K562 (cell line): ENCODE data around the gene CXCL14. TPM values are rescaled to one million over a fixed set of nuclear protein-coding genes. Genes with fewer than 3 reads are reported as not detected.

Source experiments
- BMI1 ChIP-seq: fragments of 150-350 bp; IDR thresholded peaks from 2 replicates; pipeline ENCODE4 v1.6.1; 2014; ENCODE audit warnings: low read length
- TAF1 ChIP-seq: IDR thresholded peaks from 2 replicates; pipeline ENCODE4 v1.6.1; 2011; ENCODE audit warnings: mild to moderate bottlenecking, low read length, moderate library complexity; ENCODE audit not compliant: insufficient read depth, control insufficient read depth, severe bottlenecking; ENCODE audit errors: extremely low read depth
- ZNF197 ChIP-seq: fragments of 200-800 bp; sonication (Bioruptor generic); IDR thresholded peaks from 2 replicates; pipeline ENCODE4 v1.6.1; 2016; ENCODE audit warnings: low read depth, missing genetic modification characterization, missing compliant biosample characterization
- polyA plus RNA-seq, 8 experiments: library from polyadenylated mRNA; depleted of rRNA in 4 of 8; stranded (reverse) in 5 of 8; unstranded in 3 of 8; fragments of >200 nt; fragmentation: Nextera tagmentation in 2 of 8; fragmentation: Illumina TruSeq in 1 of 8; extraction: Ambion mirVana in 2 of 8; extraction: Trizol in 1 of 8; gene quantifications; 2 replicates each; pipeline versions ENCODE4 v1.2.1 to v1.2.3, GENCODE V29; 2011 to 2014; ENCODE audit warnings: inconsistent platforms in 1 of 8, missing spikeins in 1 of 8
- total RNA-seq, 7 experiments: library from RNA; depleted of rRNA in 6 of 7; stranded (reverse); fragments of >200 nt in 6 of 7; fragmentation: Illumina TruSeq in 2 of 7; extraction: Trizol in 2 of 7; gene quantifications; 2 replicates each; pipeline versions ENCODE4 v1.2.1 to v1.2.3, GENCODE V29; 2011 to 2021; ENCODE audit warnings: low replicate concordance in 1 of 7
- TF ChIP-seq, protein P1 (sequence below): fragments of 200-600 bp; sonication (generic); IDR thresholded peaks from one replicate; pipeline ENCODE4 v1.6.1; 2012; ENCODE audit warnings: mild to moderate bottlenecking, low read depth, low read length, inconsistent platforms

CXCL14 gene
- total and polyA plus RNA-seq, 9 of the 15 experiments (the other 6 are each of a cell fraction or from before 2014, with no cell fraction given) = not detected

DNA sequence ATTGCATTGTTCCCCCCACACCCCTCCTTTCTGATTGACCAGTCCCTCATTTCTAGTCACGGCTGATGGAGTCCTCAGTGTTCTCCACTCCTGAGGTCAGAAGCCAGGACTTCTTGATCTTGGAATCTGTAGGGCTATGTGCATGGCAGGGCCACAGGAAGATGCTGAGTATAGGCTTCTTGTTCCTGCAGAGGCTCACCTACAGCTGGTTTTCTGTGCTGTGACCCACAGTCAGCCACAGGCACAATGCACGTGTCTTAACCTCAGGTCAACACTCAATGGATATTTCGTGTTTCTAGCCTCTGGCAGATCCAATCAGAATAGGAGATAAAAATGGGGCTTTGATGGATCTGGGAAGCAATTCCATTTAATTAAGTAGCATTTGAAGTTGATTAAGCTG lies 14.3 kb upstream of the CXCL14 start (continued):
- TF ChIP-seq TAF1 (no peak), ZNF197 (CRISPR knock-in tag) (no peak), BMI1 (no peak)
- TF ChIP-seq, protein P1, sequence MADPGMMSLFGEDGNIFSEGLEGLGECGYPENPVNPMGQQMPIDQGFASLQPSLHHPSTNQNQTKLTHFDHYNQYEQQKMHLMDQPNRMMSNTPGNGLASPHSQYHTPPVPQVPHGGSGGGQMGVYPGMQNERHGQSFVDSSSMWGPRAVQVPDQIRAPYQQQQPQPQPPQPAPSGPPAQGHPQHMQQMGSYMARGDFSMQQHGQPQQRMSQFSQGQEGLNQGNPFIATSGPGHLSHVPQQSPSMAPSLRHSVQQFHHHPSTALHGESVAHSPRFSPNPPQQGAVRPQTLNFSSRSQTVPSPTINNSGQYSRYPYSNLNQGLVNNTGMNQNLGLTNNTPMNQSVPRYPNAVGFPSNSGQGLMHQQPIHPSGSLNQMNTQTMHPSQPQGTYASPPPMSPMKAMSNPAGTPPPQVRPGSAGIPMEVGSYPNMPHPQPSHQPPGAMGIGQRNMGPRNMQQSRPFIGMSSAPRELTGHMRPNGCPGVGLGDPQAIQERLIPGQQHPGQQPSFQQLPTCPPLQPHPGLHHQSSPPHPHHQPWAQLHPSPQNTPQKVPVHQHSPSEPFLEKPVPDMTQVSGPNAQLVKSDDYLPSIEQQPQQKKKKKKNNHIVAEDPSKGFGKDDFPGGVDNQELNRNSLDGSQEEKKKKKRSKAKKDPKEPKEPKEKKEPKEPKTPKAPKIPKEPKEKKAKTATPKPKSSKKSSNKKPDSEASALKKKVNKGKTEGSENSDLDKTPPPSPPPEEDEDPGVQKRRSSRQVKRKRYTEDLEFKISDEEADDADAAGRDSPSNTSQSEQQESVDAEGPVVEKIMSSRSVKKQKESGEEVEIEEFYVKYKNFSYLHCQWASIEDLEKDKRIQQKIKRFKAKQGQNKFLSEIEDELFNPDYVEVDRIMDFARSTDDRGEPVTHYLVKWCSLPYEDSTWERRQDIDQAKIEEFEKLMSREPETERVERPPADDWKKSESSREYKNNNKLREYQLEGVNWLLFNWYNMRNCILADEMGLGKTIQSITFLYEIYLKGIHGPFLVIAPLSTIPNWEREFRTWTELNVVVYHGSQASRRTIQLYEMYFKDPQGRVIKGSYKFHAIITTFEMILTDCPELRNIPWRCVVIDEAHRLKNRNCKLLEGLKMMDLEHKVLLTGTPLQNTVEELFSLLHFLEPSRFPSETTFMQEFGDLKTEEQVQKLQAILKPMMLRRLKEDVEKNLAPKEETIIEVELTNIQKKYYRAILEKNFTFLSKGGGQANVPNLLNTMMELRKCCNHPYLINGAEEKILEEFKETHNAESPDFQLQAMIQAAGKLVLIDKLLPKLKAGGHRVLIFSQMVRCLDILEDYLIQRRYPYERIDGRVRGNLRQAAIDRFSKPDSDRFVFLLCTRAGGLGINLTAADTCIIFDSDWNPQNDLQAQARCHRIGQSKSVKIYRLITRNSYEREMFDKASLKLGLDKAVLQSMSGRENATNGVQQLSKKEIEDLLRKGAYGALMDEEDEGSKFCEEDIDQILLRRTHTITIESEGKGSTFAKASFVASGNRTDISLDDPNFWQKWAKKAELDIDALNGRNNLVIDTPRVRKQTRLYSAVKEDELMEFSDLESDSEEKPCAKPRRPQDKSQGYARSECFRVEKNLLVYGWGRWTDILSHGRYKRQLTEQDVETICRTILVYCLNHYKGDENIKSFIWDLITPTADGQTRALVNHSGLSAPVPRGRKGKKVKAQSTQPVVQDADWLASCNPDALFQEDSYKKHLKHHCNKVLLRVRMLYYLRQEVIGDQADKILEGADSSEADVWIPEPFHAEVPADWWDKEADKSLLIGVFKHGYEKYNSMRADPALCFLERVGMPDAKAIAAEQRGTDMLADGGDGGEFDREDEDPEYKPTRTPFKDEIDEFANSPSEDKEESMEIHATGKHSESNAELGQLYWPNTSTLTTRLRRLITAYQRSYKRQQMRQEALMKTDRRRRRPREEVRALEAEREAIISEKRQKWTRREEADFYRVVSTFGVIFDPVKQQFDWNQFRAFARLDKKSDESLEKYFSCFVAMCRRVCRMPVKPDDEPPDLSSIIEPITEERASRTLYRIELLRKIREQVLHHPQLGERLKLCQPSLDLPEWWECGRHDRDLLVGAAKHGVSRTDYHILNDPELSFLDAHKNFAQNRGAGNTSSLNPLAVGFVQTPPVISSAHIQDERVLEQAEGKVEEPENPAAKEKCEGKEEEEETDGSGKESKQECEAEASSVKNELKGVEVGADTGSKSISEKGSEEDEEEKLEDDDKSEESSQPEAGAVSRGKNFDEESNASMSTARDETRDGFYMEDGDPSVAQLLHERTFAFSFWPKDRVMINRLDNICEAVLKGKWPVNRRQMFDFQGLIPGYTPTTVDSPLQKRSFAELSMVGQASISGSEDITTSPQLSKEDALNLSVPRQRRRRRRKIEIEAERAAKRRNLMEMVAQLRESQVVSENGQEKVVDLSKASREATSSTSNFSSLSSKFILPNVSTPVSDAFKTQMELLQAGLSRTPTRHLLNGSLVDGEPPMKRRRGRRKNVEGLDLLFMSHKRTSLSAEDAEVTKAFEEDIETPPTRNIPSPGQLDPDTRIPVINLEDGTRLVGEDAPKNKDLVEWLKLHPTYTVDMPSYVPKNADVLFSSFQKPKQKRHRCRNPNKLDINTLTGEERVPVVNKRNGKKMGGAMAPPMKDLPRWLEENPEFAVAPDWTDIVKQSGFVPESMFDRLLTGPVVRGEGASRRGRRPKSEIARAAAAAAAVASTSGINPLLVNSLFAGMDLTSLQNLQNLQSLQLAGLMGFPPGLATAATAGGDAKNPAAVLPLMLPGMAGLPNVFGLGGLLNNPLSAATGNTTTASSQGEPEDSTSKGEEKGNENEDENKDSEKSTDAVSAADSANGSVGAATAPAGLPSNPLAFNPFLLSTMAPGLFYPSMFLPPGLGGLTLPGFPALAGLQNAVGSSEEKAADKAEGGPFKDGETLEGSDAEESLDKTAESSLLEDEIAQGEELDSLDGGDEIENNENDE = no peak
